ENCODE measurements around the gene PLXNA2. TPM values are rescaled to one million over a fixed set of nuclear protein-coding genes. Genes with fewer than 3 reads are reported as not detected.

Gene PLXNA2
- total and polyA plus RNA-seq, 2 of the 4 experiments (the other 2 are of a cell fraction), result 0.72 to 1.1 TPM

DNA sequence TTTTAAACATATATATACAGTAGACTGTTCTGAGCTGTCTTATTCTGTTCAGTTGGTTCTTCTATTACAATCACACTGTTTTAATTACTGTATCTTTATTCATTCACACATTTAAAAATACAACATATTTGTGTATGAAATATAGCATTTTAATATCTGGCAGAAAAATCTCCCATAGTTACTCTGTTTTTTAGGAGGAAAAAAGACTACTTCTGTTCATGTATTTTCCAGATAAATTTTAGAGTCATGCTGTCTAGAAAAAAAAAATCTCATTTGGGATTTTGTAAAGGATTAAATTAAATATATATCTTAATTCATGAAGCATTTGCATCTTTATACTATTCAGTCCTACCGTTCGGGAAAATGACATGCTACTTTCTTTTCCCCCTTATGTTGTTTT is 231.5 kb downstream of the PLXNA2 start:
- Histone ChIP-seq H2AK9ac (replicated peaks; ENCODE audit: low read depth, low read length, poor library complexity) (no peak overlapping the region), H2AFZ (replicated peaks; ENCODE audit: low read length, poor library complexity) (no peak overlapping the region), H3K4me1 (ENCODE audit: control insufficient read depth, insufficient read depth, low read length) (no peaks in the 10 kb centered on the region), H3K56ac (ENCODE audit: extremely low read depth, insufficient read depth, low read length) (no peak overlapping the region), H2AK5ac (ENCODE audit: low read depth, low read length) (no peak overlapping the region), H3K4me3 (ENCODE audit: insufficient read depth, low read depth, low read length) (no peak overlapping the region), H3K9me3 (ENCODE audit: control insufficient read depth, insufficient read depth, low read length) (no peaks in the 10 kb centered on the region), H3K4me2 (ENCODE audit: low read depth, low read length) (no peak overlapping the region), H3K4ac (ENCODE audit: low read depth, low read length) (no peak overlapping the region), H2BK5ac (ENCODE audit: low read depth, low read length, poor library complexity, severe bottlenecking) (no peak overlapping the region), H4K8ac (ENCODE audit: low read depth in 2 of 2, low read length in 2 of 2) (no peak overlapping the region), H4K5ac (ENCODE audit: low read depth, low read length) (no peak overlapping the region), H2BK15ac (ENCODE audit: low read depth, low read length) (no peak overlapping the region), H3K27me3 (ENCODE audit: control insufficient read depth, insufficient read depth, low read length) (no peaks in the 10 kb centered on the region; the same call in none of the 2 replicates), H3K23ac (ENCODE audit: low read depth, low read length) (no peak overlapping the region), H3K36me3 (ENCODE audit: control insufficient read depth, insufficient read depth, low read length) (no peaks in the 10 kb centered on the region), H4K20me1 (ENCODE audit: insufficient read depth, low read length) (no peaks in the 10 kb centered on the region), H3K18ac (ENCODE audit: low read depth, low read length) (no peak overlapping the region), H2BK120ac (ENCODE audit: low read depth, low read length) (no peak overlapping the region), H4K91ac (ENCODE audit: insufficient read depth, low read depth, low read length) (no peak overlapping the region), H3K14ac (replicated peaks; ENCODE audit: low read depth, low read length) (no peak overlapping the region), H3K9ac (ENCODE audit: low read depth, low read length) (no peak overlapping the region), H3K79me1 (ENCODE audit: low read depth in 1 of 2, low read length in 2 of 2) (no peaks in the 10 kb centered on the region), H3K27ac (ENCODE audit: insufficient read depth, low read length) (no peak overlapping the region), H3K9me1 (ENCODE audit: insufficient read depth, low read length) (no peaks in the 10 kb centered on the region; the same call in 1 of the 2 replicates), H2BK20ac (ENCODE audit: low read depth, low read length) (no peak overlapping the region)
- DNase-seq, result no peak
- TF ChIP-seq, protein P1, sequence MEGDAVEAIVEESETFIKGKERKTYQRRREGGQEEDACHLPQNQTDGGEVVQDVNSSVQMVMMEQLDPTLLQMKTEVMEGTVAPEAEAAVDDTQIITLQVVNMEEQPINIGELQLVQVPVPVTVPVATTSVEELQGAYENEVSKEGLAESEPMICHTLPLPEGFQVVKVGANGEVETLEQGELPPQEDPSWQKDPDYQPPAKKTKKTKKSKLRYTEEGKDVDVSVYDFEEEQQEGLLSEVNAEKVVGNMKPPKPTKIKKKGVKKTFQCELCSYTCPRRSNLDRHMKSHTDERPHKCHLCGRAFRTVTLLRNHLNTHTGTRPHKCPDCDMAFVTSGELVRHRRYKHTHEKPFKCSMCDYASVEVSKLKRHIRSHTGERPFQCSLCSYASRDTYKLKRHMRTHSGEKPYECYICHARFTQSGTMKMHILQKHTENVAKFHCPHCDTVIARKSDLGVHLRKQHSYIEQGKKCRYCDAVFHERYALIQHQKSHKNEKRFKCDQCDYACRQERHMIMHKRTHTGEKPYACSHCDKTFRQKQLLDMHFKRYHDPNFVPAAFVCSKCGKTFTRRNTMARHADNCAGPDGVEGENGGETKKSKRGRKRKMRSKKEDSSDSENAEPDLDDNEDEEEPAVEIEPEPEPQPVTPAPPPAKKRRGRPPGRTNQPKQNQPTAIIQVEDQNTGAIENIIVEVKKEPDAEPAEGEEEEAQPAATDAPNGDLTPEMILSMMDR (conservative IDR thresholded peaks at IDR 0.05; ENCODE audit: low read depth, low read length), result no peak
- no peak for TF ChIP-seq FOS (IDR thresholded peaks at IDR 0.05; ENCODE audit: low read depth, low read length)
- no peak for TF ChIP-seq MAFK (IDR thresholded peaks at IDR 0.05; ENCODE audit: low read depth, low read length)
- TF ChIP-seq, protein P2, sequence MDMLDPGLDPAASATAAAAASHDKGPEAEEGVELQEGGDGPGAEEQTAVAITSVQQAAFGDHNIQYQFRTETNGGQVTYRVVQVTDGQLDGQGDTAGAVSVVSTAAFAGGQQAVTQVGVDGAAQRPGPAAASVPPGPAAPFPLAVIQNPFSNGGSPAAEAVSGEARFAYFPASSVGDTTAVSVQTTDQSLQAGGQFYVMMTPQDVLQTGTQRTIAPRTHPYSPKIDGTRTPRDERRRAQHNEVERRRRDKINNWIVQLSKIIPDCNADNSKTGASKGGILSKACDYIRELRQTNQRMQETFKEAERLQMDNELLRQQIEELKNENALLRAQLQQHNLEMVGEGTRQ (IDR thresholded peaks at IDR 0.05; ENCODE audit: low read depth, low read length), result no peak
- no peak for TF ChIP-seq MAZ (IDR thresholded peaks at IDR 0.05; ENCODE audit: borderline replicate concordance, low read depth, low read length)
- TF ChIP-seq CEBPB (IDR thresholded peaks at IDR 0.05; ENCODE audit: low read depth, low read length), result no peak
- no peak for TF ChIP-seq MXI1 (IDR thresholded peaks at IDR 0.05; ENCODE audit: borderline replicate concordance, low read depth, low read length)
- TF ChIP-seq POLR2A (IDR thresholded peaks at IDR 0.05; ENCODE audit: low read depth, low read length), result no peak
- no peak for TF ChIP-seq RAD21 (IDR thresholded peaks at IDR 0.05; ENCODE audit: low read length)
- TF ChIP-seq RFX5 (IDR thresholded peaks at IDR 0.05; ENCODE audit: low read depth, low read length), result no peak
- TF ChIP-seq, protein P3, sequence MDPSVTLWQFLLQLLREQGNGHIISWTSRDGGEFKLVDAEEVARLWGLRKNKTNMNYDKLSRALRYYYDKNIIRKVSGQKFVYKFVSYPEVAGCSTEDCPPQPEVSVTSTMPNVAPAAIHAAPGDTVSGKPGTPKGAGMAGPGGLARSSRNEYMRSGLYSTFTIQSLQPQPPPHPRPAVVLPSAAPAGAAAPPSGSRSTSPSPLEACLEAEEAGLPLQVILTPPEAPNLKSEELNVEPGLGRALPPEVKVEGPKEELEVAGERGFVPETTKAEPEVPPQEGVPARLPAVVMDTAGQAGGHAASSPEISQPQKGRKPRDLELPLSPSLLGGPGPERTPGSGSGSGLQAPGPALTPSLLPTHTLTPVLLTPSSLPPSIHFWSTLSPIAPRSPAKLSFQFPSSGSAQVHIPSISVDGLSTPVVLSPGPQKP (IDR thresholded peaks at IDR 0.05; ENCODE audit: borderline replicate concordance, low read depth, low read length), result no peak
- no peak for TF ChIP-seq NFE2L2 (IDR thresholded peaks at IDR 0.05; ENCODE audit: low read depth, low read length)
- TF ChIP-seq CHD1 (IDR thresholded peaks at IDR 0.05; ENCODE audit: low read depth, low read length), result no peak
- ChIA-PET POLR2A (ENCODE audit: unreplicated experiment) (no interaction called here), CTCF (interaction anchor here (0.7 to 1.9 kb wide), 4 partner anchors 9 to 239 kb away, joined by 3 to 14 read pairs (median 4); no protein-coding TSS in a partner anchor)
- intact Hi-C loops (cut with micrococcal nuclease), result no loop called here
- no TSS peak for BruUV-seq (replicated peaks)
- in situ Hi-C loops (cut with MboI; ENCODE audit: low sequenced_read_pairs), result no loop called here
- no peak for ATAC-seq (ENCODE audit: low read depth)
- no CpG with 5 or more reads among the region's 2 CpGs for WGBS, 2 experiments (ENCODE audit: extremely low coverage in 2 of 2, insufficient read length in 1 of 2)
- dilution Hi-C loops (cut with HindIII; ENCODE audit: low sequenced_read_pairs, unreplicated experiment), result no loop called here
